ENCODE measurements around the gene PLA2G6. TPM values are rescaled to one million over a fixed set of nuclear protein-coding genes. Genes with fewer than 3 reads are reported as not detected.

Gene PLA2G6
- total RNA-seq, 4 donors from 2014 or later = 30.7 to 327 (median 72.3) TPM

DNA sequence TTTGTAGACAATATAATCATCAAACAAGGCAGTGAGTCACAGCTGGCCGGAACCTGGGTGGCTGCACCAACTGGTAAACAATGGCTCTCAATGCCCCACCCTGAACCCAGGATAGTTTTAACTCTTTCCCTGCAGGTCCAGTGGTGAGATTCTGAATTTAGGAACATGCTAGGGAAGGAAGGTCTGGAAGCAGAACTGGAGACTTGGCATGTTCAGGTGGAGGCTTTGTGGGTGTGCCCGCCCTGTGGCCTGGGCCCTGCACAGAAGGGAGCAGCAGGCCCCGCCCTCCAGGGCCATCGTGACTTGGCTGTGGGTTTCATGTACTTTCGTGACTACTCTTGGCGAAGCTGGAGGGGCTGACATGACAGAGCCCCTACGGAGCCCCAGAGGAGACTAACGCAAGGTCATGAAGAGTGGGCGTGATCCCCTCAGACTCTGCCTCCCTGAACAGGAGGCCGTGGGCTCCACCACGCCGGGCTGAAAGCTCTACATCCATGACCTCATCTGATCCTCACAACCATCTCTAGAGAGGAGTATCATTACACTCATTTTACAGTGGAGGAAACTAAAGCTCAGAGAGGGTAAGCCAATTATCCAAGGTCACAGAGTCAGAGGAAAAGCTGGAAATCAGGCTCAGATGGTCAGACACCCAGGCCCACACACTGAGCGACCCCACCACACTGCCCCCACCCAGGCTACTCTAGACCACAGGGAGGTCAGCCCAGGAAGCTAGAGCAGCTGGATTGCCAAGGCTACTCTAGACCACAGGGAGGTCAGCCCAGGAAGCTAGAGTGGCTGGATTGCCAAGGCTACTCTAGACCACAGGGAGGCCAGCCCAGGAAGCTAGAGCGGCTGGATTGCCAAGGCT lies 47.5 kb upstream of the PLA2G6 start:
- intact Hi-C loops (cut with DNase I; ENCODE audit: low total_unique reads) (no loop called here), in situ Hi-C loops (cut with MboI; ENCODE audit: low pct_ligation_motif_present in 1 of 4, low pct_unique_long_range_greater_than_20kb in 1 of 4, low sequenced_read_pairs in 3 of 4) (loop anchor here in 1 of 4 donors (25.0 kb wide), 1 partner anchor 117 kb away; the partner anchor contains the start of gene BAIAP2L2)
- Histone ChIP-seq H3K36me3 (peaks cover 0 to 13% (median 4%) of the 10 kb centered on the region in 4 donors), H3K4me3 (no peak overlapping the region), H3K4me1 (peaks cover 14 to 28% (median 25%) of the 10 kb centered on the region in 4 donors), H3K27me3 (no peaks in the 10 kb centered on the region), H3K27ac (peak overlapping the region; percentile 83 to 91 (median 87)), H3K9me3 (no peaks in the 10 kb centered on the region)
- peak; percentile 79 for DNase-seq
- TF ChIP-seq POLR2AphosphoS5 (IDR thresholded peaks at IDR 0.05) (peak in 2 of 3 donors; percentile 45 to 52), EP300 (IDR thresholded peaks at IDR 0.05; ENCODE audit: low read depth) (no peak)
- TF ChIP-seq, protein P1, sequence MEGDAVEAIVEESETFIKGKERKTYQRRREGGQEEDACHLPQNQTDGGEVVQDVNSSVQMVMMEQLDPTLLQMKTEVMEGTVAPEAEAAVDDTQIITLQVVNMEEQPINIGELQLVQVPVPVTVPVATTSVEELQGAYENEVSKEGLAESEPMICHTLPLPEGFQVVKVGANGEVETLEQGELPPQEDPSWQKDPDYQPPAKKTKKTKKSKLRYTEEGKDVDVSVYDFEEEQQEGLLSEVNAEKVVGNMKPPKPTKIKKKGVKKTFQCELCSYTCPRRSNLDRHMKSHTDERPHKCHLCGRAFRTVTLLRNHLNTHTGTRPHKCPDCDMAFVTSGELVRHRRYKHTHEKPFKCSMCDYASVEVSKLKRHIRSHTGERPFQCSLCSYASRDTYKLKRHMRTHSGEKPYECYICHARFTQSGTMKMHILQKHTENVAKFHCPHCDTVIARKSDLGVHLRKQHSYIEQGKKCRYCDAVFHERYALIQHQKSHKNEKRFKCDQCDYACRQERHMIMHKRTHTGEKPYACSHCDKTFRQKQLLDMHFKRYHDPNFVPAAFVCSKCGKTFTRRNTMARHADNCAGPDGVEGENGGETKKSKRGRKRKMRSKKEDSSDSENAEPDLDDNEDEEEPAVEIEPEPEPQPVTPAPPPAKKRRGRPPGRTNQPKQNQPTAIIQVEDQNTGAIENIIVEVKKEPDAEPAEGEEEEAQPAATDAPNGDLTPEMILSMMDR (IDR thresholded peaks at IDR 0.05) = no peak
- 0 to 50% methylated on average over 1 to 14 of the region's 14 CpGs for WGBS, 2 donors (ENCODE audit: low coverage in 1 of 2)

DNA sequence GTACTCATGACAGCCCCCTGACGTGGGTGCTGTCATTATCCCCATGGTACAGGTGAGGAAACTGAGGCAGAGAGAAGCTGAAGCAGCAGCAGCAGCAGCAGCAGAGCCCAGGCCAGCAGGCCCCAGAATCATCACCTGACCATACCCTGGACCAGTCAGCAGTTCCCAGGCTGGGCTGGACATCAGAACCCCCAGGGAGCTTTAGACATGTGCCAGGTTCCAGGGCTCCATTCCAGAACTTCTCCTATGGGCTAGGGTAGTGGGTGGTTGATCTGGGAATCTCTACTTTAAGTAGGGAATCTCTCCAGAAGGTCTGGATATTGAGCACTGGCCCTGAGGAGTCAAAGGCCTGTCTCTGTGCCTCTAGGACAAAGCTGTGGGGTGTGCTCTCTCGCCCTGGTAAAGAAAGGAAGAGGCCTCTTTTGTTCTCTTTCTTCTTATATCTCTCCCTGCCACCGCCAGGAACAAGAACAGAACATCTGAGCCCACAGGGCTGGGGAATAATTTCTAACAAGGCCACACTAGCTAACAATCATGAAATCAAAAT lies 46.8 kb upstream of the PLA2G6 start:
- Histone ChIP-seq H3K36me3 (peaks cover 0 to 13% (median 4%) of the 10 kb centered on the region in 4 donors), H3K4me3 (no peak overlapping the region), H3K9me3 (no peaks in the 10 kb centered on the region), H3K27ac (peak overlapping the region; percentile 83 to 91 (median 87)), H3K27me3 (no peaks in the 10 kb centered on the region), H3K4me1 (peaks cover 14 to 28% (median 25%) of the 10 kb centered on the region in 4 donors)
- intact Hi-C loops (cut with DNase I; ENCODE audit: low total_unique reads) (no loop called here), in situ Hi-C loops (cut with MboI; ENCODE audit: low pct_ligation_motif_present in 1 of 4, low pct_unique_long_range_greater_than_20kb in 1 of 4, low sequenced_read_pairs in 3 of 4) (loop anchor here in 1 of 4 donors (25.0 kb wide), 1 partner anchor 116 kb away; the partner anchor contains the start of gene BAIAP2L2)
- DNase-seq = no peak
- TF ChIP-seq EP300 (IDR thresholded peaks at IDR 0.05; ENCODE audit: low read depth) = no peak
- TF ChIP-seq POLR2AphosphoS5 (IDR thresholded peaks at IDR 0.05) = no peak
- TF ChIP-seq, protein P1 (IDR thresholded peaks at IDR 0.05) = no peak
- WGBS, 2 donors (ENCODE audit: low coverage in 1 of 2) = 43% methylated on average over 2 of the region's 3 CpGs; no CpG with 5 or more reads in 1 of the 2 donors

DNA sequence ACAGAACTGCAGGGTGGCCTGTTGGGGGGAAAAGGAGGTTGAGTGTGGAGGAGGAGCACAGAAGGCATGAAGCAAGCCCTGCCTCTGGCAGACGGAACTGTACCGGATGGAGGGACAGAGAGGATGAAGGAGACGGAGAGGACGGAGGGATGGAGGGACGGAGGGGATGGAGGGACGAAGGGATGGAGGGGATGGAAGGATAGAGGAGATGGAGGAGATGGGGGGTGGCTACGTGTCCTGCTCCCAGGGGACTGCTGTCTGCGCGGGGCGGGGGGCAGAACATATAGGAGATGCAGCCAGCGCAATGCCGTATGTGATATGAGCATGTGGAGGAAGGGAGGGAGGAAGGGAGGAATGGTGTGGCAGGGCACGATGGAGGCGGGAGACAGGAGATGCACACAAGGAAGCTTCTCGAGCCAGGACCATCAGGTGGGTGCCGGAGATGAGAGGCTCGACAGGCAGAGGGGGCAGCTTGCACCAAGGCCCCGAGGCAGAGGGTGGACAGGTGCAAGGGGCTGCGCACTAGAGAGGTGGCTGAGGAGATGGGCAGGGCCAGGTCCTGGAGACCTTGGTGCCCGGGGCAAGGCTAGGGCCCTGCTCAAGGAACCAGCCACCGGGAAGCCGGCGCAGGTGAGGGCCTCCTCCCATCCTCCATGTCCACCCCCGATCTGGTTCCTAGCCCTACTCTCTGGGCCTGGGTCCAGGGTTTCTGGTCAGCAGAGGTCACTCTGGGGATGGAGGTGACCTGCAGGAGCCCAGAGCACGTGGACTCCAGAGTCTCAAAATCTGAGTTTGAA lies 45.4 kb upstream of the PLA2G6 start:
- intact Hi-C loops (cut with DNase I; ENCODE audit: low total_unique reads) (no loop called here), in situ Hi-C loops (cut with MboI; ENCODE audit: low pct_ligation_motif_present in 1 of 4, low pct_unique_long_range_greater_than_20kb in 1 of 4, low sequenced_read_pairs in 3 of 4) (loop anchor here in 1 of 4 donors (25.0 kb wide), 1 partner anchor 115 kb away; the partner anchor contains the start of gene BAIAP2L2)
- no peak for DNase-seq
- Histone ChIP-seq H3K4me1 (peaks cover 14 to 40% (median 26%) of the 10 kb centered on the region in 4 donors), H3K27me3 (no peaks in the 10 kb centered on the region), H3K9me3 (no peaks in the 10 kb centered on the region), H3K4me3 (no peak overlapping the region), H3K27ac (peak overlapping the region in 1 of 4 donors; percentile 86), H3K36me3 (peaks cover 0 to 13% (median 4%) of the 10 kb centered on the region in 4 donors)
- 92% methylated on average over 25 of the region's 25 CpGs; no CpG with 5 or more reads in 1 of the 2 donors for WGBS, 2 donors (ENCODE audit: low coverage in 1 of 2)
- TF ChIP-seq POLR2AphosphoS5 (IDR thresholded peaks at IDR 0.05) = no peak
- TF ChIP-seq, protein P1 (IDR thresholded peaks at IDR 0.05) = no peak
- TF ChIP-seq EP300 (IDR thresholded peaks at IDR 0.05; ENCODE audit: low read depth) = no peak
- no peak for TF ChIP-seq POLR2A (IDR thresholded peaks at IDR 0.05)
